Measurements from ENCODE around the gene KCNJ6.

GRCh38 chr21:37871121-37871862 is 45.0 kb downstream of the KCNJ6 start:
- TF ChIP-seq CTCF (conservative IDR thresholded peaks at IDR 0.05; ENCODE audit: low read depth, low read length) (no peak), EZH2 (IDR thresholded peaks at IDR 0.05; ENCODE audit: borderline replicate concordance, low read depth, low read length, poor library complexity, severe bottlenecking) (no peak)

All from A673 (cell line).